HepG2 (cell line): ENCODE data around the gene RUVBL2. TPM values are rescaled to one million over a fixed set of nuclear protein-coding genes. Genes with fewer than 3 reads are reported as not detected.

Experiments
- ATF3 ChIP-seq: sonication (generic); formaldehyde crosslinking; IDR thresholded peaks from 2 replicates; pipeline ENCODE4 v1.4.0; 2020; ENCODE audit warnings: missing genetic modification reagents
- ATF7-NPFF ChIP-seq: sonication (generic); formaldehyde crosslinking; IDR thresholded peaks from 2 replicates; pipeline ENCODE4 v1.8.1; 2023; ENCODE audit warnings: mild to moderate bottlenecking, low read depth, missing genetic modification reagents, moderate library complexity
- CBX5 ChIP-seq: sonication (generic); formaldehyde crosslinking; IDR thresholded peaks from 2 replicates; pipeline ENCODE4 v1.4.0; 2020; ENCODE audit warnings: missing genetic modification reagents, borderline replicate concordance
- HMGA1 ChIP-seq: sonication (generic); formaldehyde crosslinking; conservative IDR thresholded peaks from 2 replicates; pipeline ENCODE4 v1.4.0; 2020; ENCODE audit warnings: missing genetic modification reagents
- HNRNPH1 ChIP-seq: fragments of 200-400 bp; formaldehyde crosslinking; optimal IDR thresholded peaks from 2 replicates; pipeline ENCODE3; 2017; ENCODE audit warnings: mild to moderate bottlenecking, low read depth, low read length
- HNRNPK ChIP-seq: fragments of 200-400 bp; formaldehyde crosslinking; IDR thresholded peaks from 2 replicates; pipeline ENCODE4 v1.6.1; 2018; ENCODE audit warnings: low read length, low read depth, moderate library complexity, mild to moderate bottlenecking; ENCODE audit not compliant: poor library complexity, severe bottlenecking
- IRF2 ChIP-seq: IDR thresholded peaks from 2 replicates; pipeline ENCODE4 v1.6.1; 2018; ENCODE audit warnings: missing genetic modification reagents, missing compliant biosample characterization
- IRF9 ChIP-seq: sonication (generic); formaldehyde crosslinking; IDR thresholded peaks from 2 replicates; pipeline ENCODE4 v1.8.0; 2022; ENCODE audit warnings: missing genetic modification reagents, mild to moderate bottlenecking, borderline replicate concordance
- KLF16 ChIP-seq, 2 experiments: sonication (generic) in 1 of 2; formaldehyde crosslinking in 1 of 2; IDR thresholded peaks; 2 replicates each; pipeline versions ENCODE4 v1.6.1 to v1.8.0; 2016 to 2023; ENCODE audit warnings: missing genetic modification reagents in 2 of 2, missing compliant biosample characterization in 1 of 2
- NR3C1 ChIP-seq: sonication (generic); formaldehyde crosslinking; IDR thresholded peaks from 2 replicates; pipeline ENCODE4 v1.4.0; 2020; ENCODE audit warnings: missing genetic modification reagents
- NRL ChIP-seq: sonication (generic); formaldehyde crosslinking; IDR thresholded peaks from 2 replicates; pipeline ENCODE4 v1.5.0; 2020; ENCODE audit warnings: missing genetic modification reagents, mild to moderate bottlenecking, moderate library complexity, borderline replicate concordance
- PITX1 ChIP-seq: sonication (generic); formaldehyde crosslinking; IDR thresholded peaks from 2 replicates; pipeline ENCODE4 v1.5.1; 2020; ENCODE audit warnings: mild to moderate bottlenecking, missing genetic modification reagents
- REPIN1 ChIP-seq: sonication (generic); formaldehyde crosslinking; IDR thresholded peaks from 2 replicates; pipeline ENCODE4 v1.8.0; 2022; ENCODE audit warnings: missing genetic modification reagents, low read depth, mild to moderate bottlenecking, borderline replicate concordance
- SMC3 ChIP-seq: IDR thresholded peaks from 2 replicates; pipeline ENCODE4 v1.6.1; 2011; ENCODE audit warnings: low read length, improper control_type of control experiment
- ZNF264 ChIP-seq: sonication (generic); formaldehyde crosslinking; IDR thresholded peaks from 2 replicates; pipeline ENCODE4 v1.4.0; 2020; ENCODE audit warnings: missing genetic modification reagents
- ZNF34 ChIP-seq: sonication (generic); formaldehyde crosslinking; IDR thresholded peaks from 2 replicates; pipeline ENCODE4 v1.4.0; 2020; ENCODE audit warnings: mild to moderate bottlenecking, missing genetic modification reagents, borderline replicate concordance
- ZNF432 ChIP-seq: sonication (generic); formaldehyde crosslinking; IDR thresholded peaks from 2 replicates; pipeline ENCODE4 v1.5.0; 2020; ENCODE audit warnings: missing genetic modification reagents, mild to moderate bottlenecking, borderline replicate concordance
- ZNF501 ChIP-seq: sonication (generic); formaldehyde crosslinking; IDR thresholded peaks from 2 replicates; pipeline ENCODE4 v1.5.1; 2020; ENCODE audit warnings: mild to moderate bottlenecking, moderate library complexity, missing genetic modification reagents
- ZNF547 ChIP-seq: sonication (generic); formaldehyde crosslinking; IDR thresholded peaks from 2 replicates; pipeline ENCODE4 v1.5.1; 2020; ENCODE audit warnings: mild to moderate bottlenecking, missing genetic modification reagents
- ZNF737 ChIP-seq: sonication (generic); formaldehyde crosslinking; IDR thresholded peaks from 2 replicates; pipeline ENCODE4 v1.5.0; 2020; ENCODE audit warnings: missing genetic modification reagents, mild to moderate bottlenecking, borderline replicate concordance
- polyA plus RNA-seq, 8 experiments: library from polyadenylated mRNA; depleted of rRNA in 3 of 8; stranded (reverse) in 7 of 8; unstranded in 1 of 8; fragments of >200 nt; fragmentation: Illumina TruSeq in 4 of 8; extraction: Trizol in 4 of 8; gene quantifications; 2 replicates each; pipeline versions ENCODE4 v1.2.1 to v1.2.3, GENCODE V29; 2011 to 2016; ENCODE audit warnings: low read depth in 4 of 8, missing spikeins in 1 of 8, mixed read lengths in 1 of 8; ENCODE audit not compliant: insufficient read depth in 1 of 8
- total RNA-seq, 5 experiments: library from RNA; depleted of rRNA; stranded (reverse); fragments of >200 nt; fragmentation: Illumina TruSeq; extraction: Trizol; gene quantifications; 2 replicates each; pipeline ENCODE4 v1.2.3, GENCODE V29; 2016; ENCODE audit warnings: low read depth in 1 of 5
- TF ChIP-seq, protein P1 (sequence below): sonication (generic); IDR thresholded peaks from 2 replicates; pipeline ENCODE4 v1.6.1; 2016; ENCODE audit warnings: low read depth, borderline replicate concordance
- TF ChIP-seq, protein P2 (sequence below): sonication (generic); formaldehyde crosslinking; IDR thresholded peaks from 2 replicates; pipeline ENCODE4 v1.4.0; 2020; ENCODE audit warnings: missing genetic modification reagents

Gene RUVBL2
- total and polyA plus RNA-seq, 2 of the 13 experiments (the other 11 are each of a cell fraction or from before 2014, with no cell fraction given) = 120 to 122 TPM

- 0 out of 2 replicates have a peak, but pooled peaks have one; percentile 42 for TF ChIP-seq IRF9
- no peak; the same call in 1 of the 2 replicates for TF ChIP-seq SMC3
- no peak for TF ChIP-seq ZNF34 (CRISPR knock-in tag)
- no peak for TF ChIP-seq ZNF432 (CRISPR knock-in tag)
- TF ChIP-seq, protein P1, sequence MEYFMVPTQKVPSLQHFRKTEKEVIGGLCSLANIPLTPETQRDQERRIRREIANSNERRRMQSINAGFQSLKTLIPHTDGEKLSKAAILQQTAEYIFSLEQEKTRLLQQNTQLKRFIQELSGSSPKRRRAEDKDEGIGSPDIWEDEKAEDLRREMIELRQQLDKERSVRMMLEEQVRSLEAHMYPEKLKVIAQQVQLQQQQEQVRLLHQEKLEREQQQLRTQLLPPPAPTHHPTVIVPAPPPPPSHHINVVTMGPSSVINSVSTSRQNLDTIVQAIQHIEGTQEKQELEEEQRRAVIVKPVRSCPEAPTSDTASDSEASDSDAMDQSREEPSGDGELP = peak; percentile 34; the same call in 1 of the 2 replicates
- TF ChIP-seq NR3C1 = no peak
- peak; percentile 55; the same call in 1 of the 2 replicates for TF ChIP-seq NRL (CRISPR knock-in tag)
- TF ChIP-seq ZNF737 (CRISPR knock-in tag) = peak; percentile 19; the same call in 1 of the 2 replicates
- peak; percentile 3 for TF ChIP-seq HNRNPK
- TF ChIP-seq HMGA1 = no peak
- peak; percentile 11; the same call in 1 of the 2 replicates for TF ChIP-seq CBX5 (CRISPR knock-in tag)
- TF ChIP-seq ZNF501 (CRISPR knock-in tag) = peak; percentile 89
- TF ChIP-seq HNRNPH1 = peak; percentile 85
- TF ChIP-seq ZNF547 (CRISPR knock-in tag) = no peak
- TF ChIP-seq IRF2 (CRISPR knock-in tag) = peak; percentile 19; the same call in 1 of the 2 replicates
- TF ChIP-seq ATF7-NPFF (CRISPR knock-in tag) = peak; percentile 12; the same call in 1 of the 2 replicates
- TF ChIP-seq ATF3 = peak; percentile 99
- peak in 1 of 2 experiments; percentile 79; a peak in 2 of 4 replicates for TF ChIP-seq KLF16 (CRISPR knock-in tag; IDR thresholded peaks at IDR 0.05)
- peak; percentile 67 for TF ChIP-seq PITX1 (CRISPR knock-in tag)
- TF ChIP-seq, protein P2, sequence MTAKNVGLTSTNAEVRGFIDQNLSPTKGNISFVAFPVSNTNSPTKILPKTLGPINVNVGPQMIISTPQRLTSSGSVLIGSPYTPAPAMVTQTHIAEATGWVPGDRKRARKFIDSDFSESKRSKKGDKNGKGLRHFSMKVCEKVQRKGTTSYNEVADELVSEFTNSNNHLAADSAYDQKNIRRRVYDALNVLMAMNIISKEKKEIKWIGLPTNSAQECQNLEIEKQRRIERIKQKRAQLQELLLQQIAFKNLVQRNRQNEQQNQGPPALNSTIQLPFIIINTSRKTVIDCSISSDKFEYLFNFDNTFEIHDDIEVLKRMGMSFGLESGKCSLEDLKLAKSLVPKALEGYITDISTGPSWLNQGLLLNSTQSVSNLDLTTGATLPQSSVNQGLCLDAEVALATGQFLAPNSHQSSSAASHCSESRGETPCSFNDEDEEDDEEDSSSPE (CRISPR knock-in tag) = peak; percentile 88
- TF ChIP-seq ZNF264 (CRISPR knock-in tag) = no peak
- peak; percentile 71 for TF ChIP-seq REPIN1 (CRISPR knock-in tag)
Measured at GRCh38 chr19:48963371-48964204, 30.1 kb upstream of the RUVBL2 start (continued).
